Glomerular endothelial cell (primary cell): ENCODE data around the gene TUBGCP2. TPM values are rescaled to one million over a fixed set of nuclear protein-coding genes. Genes with fewer than 3 reads are reported as not detected.

Experiments used
- DNase-seq: peaks from one replicate; pipeline ENCODE4 v3.0.0-alpha.2; 2011; ENCODE audit warnings: low read depth, low spot score; ENCODE audit errors: extremely low read depth
- total RNA-seq: library from RNA; depleted of rRNA; stranded (reverse); fragments of >200 nt; gene quantifications from 2 replicates; pipeline ENCODE4 v1.2.3, GENCODE V29; 2015

Gene TUBGCP2, protein sequence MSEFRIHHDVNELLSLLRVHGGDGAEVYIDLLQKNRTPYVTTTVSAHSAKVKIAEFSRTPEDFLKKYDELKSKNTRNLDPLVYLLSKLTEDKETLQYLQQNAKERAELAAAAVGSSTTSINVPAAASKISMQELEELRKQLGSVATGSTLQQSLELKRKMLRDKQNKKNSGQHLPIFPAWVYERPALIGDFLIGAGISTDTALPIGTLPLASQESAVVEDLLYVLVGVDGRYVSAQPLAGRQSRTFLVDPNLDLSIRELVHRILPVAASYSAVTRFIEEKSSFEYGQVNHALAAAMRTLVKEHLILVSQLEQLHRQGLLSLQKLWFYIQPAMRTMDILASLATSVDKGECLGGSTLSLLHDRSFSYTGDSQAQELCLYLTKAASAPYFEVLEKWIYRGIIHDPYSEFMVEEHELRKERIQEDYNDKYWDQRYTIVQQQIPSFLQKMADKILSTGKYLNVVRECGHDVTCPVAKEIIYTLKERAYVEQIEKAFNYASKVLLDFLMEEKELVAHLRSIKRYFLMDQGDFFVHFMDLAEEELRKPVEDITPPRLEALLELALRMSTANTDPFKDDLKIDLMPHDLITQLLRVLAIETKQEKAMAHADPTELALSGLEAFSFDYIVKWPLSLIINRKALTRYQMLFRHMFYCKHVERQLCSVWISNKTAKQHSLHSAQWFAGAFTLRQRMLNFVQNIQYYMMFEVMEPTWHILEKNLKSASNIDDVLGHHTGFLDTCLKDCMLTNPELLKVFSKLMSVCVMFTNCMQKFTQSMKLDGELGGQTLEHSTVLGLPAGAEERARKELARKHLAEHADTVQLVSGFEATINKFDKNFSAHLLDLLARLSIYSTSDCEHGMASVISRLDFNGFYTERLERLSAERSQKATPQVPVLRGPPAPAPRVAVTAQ
- total RNA-seq: 55.0 and 60.3 TPM in 2 replicates

DNA sequence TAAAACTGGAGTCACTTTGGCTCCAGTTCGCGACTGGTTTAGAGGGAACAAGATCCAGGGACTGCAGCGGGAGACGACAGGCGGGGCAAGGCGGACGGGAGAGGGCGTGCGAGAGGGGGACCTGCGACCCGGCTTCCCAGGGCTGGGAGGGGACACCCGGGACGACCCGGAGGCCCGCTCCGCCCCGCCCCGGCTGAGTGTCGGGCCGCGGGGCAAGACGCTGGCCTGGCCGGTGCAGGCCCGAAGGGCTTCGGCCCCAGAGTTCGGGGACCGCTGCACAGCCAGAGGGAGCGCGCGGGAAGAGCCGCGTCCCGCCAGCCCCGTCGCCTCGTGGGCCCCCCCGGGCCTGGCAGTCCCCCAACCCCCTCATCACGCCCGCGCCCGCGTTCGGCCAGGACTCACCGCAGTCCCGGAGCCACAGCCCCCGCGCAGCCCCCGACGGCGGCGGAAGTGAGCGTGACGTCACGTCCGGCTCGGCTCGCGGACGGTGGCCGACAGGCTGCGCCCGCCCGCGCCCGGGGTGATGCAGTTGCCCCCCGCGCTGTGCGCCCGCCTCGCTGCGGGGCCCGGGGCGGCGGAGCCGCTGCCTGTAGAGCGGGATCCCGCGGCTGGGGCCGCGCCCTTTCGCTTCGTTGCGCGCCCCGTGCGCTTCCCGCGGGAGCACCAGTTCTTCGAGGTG, at the start of gene TUBGCP2, which contains the start of gene ZNF511:
Gene TUBGCP2, minus strand, starts transcription at position 452 of the 679 bp plus-strand sequence. CDS start 5,931 bp downstream, outside the sequence.
Gene ZNF511, plus strand, starts transcription at position 494 of the 679 bp plus-strand sequence. Its CDS starts 30 bp downstream, at position 524.
- DNase-seq: no peak

DNA sequence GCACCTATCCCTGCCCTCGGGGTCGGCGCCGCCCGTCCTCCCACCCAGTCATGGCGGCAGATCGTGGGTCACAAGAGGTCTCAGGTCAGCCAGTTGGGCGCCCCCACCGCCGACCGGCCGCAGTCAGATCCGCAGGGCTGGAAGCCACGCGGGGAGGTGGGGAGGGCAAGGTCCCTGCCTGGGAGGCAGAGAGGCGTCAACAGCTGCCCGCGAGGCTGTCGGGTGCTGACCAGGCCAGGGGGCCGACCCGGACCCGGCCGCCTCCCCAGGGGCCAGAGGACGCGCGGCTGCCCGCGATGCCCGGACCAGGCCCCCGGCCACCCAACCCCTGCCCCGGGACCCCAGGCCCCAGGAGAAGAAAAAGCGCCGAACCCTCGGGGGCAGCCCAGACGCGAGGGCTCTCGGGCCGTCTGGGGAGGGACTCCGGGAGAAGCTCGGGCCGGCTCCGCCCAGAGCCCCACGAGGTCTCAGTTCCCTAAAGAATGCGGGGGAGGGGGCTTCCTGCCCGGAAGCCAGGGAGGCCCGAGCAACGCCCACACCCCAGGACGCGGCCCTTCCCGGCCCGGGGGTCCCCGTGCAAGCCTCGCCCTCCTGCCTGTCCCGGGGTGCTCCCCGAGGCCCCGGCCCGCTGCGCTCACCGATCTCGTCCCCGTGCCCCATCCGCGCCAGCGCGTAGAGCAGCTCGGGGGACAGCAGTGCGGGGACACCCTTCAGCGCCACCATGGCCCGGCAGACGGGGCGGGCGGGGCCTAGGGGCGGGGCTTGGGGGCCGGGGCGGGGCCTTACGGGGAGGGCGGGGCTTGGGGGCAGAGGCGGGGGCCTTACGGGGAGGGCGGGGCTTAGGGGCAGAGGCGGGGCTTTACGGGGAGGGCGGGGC, 48.9 kb upstream of the TUBGCP2 start, which contains the start of gene FUOM:
Gene FUOM, minus strand, starts transcription at position 735 of the 877 bp plus-strand sequence. Its CDS starts 12 bp downstream, at position 723.
- DNase-seq: no peak

DNA sequence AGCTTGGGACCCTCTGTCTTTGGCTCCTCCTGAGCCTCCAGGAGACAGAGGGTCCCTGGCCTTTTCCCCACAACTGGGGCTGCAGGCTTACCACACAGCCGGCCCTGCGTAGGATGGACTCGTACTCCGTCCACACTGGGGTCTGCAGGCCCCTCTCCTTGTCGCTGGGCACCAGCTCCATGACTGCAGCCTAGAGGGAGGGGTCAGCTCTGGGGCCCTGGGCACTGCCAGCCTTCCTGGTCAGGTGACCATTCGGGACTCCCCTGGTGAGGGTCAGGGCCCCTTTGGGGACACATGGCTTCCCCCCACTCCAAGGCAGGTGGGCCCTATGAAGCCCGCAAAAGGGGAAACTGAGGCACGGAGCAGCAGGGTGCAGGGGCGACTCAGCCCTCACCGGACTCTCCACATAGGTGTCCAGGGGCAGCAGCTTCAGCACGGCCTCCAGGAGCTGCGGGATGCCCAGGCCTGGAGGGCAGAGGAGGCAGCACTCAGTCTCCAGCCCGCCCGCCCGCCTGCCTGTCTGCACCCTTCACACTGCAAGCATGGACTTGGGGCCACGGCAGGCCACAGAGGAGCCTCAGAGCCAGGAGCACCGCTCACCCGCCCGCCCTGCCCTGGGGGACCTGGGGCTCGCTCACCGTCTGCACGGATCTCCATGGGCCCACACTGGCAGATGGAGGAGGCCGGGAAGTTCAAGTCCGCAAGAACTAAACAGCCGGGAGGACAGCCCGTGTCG, 48.0 kb upstream of the TUBGCP2 start:
- no peak for DNase-seq

DNA sequence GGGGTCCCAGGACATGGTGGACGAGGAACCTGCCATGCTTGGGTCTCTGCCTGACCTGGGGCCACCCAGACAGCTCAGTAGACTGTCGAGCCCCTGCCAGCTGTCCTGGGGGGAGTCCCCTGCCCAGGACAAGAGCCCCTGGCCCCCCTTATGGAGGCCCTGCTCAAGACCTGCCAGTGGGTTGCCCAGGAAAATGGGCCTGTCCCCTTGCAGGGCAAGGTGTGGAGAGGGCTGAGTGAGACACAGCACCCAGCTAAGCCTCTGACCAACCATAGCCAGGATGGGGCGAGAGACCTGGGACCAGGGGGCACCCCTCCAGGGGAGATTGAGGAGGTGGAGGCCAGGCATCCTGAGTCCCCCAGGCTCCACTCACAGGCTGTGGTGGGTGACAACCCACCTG, 47.3 kb upstream of the TUBGCP2 start:
- no peak for DNase-seq

DNA sequence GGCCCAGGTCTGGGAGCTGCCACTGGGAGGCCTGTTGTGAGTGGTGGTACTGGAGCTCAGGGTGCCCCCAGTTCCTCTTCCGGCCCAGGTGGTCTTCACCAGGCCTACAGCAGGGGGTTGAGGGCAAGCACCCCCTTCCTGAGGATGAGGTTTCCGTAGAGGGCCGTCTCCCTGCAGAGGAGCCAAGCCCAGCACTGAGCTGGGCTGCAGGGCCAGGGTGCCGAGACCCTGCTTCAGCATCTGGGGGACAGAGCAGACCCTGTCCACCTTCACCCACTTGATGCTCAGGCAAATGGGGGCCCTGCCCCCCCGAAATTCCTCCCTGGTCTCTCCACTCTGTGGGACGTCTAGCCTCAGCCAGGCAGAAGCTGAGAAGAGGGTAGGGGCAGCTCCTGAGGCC, 46.6 kb upstream of the TUBGCP2 start:
- DNase-seq: no peak

DNA sequence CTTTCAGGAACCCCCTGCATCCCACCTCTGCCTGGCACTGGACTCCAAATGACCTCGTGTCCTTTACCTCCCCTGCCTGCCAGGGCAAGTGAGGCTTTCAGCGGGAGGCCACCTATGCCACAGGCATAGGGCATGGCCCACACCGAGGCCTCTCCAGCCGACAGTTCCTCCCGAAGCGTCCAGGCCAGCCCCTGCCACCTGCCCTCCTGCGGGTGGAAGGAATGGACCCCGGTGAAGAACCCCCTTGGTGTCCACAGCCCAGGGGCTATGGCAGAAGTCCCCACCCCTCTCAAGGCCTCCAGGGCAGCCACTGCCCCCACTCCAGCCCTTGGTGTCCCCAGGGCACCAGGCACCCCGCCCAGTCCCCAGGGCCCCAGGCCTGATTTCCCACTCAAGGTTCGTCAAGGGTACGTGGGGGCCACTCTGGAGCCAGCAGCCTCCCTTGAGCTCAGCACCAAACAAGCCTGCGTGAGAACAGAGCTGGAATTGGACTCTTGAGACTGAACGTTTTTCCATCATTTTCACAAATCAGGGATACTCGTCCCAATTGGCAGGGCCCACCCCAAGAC, 46.1 kb upstream of the TUBGCP2 start:
- DNase-seq: no peak

DNA sequence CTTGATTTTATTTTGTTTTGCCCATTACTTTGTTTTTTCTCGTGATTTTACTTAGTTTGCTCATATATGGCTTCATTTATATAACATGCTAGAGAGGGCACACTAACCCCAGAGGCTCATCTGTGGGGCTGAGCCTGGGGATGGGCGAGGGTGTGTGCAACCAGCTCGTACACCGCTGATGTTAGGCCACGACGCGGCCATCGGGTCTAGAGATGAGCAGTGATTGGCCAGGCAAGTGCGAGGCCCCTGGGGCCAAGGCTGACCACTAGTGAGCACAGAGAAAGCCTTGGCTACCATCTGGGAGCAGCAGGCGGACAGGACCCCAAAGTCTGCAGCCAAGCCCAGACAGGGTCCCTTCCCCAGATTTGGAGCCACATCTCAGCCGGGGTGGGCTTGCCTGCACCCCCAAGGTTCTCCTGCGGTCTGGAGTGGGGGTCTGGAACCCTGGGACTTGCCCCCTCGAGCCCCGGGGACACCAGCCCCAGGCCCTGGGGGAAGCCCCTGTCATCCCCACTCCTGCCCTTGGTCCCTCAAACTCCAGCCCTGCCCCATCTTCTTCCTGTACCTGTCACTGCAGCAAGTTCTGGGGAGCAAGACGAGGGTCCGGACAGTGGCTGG, 45.4 kb upstream of the TUBGCP2 start:
- DNase-seq: no peak

DNA sequence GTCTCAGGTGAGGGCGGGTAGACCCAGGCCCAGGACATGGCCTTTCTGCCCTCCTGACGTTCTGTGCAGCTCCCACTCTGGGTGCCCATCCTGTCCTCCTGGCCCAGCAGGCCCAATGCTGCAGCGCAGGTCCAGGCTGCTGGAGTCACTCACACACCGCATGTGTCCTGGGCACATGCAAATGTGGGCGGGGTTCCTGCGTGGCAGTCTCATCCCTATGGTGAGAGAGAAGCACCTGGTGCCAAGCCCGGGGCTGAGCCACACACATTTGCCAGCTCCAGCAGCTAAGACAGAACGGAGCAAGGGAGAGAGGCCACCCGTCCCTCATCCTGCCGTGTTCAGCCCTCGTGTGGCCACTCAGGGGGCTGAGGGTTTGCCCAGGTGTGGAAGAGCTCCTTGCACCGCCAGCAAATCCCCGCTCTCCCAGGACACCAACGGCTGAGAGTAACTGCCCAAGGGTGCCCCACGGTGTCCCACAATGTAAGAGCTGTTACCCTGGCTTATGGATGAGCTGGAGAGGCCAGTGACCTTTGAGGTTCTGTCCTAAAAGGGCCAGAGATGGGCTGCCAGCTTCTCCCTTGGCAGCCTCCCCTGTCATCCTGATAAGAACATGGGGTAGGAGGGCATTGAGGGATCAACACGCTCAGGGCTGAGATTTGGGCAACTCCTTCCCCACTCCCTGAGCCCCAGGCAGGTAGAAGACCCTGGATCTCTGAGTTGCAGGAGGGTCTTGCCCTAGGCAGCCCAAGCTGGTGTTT, 44.7 kb upstream of the TUBGCP2 start:
- no peak for DNase-seq

DNA sequence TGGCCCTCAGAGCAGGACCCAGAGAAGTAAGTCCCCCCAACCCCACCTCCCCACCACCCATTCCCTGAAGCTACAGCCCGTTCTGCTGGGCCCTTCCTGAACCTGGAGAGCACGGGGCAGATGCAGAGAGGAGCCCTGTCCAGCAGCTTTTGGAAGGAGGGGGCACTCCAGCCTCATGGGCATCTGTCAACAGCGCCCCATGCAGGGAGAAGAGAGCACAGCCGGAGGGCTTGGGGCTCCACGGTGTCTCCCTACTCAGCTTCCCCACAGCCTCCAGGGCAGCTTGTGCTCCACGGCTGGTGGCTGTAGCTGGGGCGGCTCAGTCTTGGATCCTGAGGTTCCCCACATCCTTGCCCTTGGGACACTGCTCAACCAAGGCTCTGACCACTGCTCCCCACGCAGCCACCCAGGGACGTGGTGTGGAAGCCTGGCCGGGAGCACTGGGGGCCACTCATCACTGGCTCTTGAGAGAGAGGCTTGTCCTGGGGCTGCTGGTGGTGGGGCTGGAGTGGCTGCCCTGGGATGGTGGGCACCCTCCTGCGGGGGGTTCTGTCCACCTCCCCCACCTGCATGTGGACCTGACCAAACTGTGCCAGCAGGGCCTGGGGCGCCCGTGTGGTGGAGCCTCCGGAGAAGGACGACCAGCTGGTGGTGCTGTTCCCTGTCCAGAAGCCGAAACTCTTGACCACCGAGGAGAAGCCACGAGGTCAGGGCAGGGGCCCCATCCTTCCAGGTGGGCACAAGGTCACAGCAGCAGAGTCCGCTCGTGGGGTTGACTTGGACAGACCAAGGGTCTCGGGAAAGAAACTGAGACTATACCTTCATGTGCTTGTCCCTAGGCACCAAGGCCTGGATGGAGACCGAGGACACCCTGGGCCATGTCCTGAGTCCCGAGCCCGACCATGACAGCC, 43.0 kb upstream of the TUBGCP2 start:
- DNase-seq: no peak

DNA sequence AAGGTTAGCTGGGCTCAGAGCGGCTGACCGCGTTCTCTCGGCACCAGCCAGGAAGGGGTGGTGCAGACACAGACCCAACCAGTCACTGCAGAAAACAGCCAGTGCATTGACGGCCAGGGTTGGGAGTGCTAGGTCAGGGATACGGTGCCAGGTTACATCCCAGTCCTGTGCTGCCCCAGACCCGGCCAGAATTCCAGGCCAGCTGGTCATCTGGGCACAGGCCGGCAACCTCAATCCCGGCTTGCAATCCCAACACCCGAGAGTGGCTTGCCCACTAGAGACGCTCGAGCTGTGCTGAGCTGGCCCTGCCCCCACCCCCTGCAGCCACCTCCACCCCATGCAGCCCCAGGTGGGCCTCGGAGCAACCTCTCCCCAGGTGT, 42.3 kb upstream of the TUBGCP2 start:
- DNase-seq: no peak

DNA sequence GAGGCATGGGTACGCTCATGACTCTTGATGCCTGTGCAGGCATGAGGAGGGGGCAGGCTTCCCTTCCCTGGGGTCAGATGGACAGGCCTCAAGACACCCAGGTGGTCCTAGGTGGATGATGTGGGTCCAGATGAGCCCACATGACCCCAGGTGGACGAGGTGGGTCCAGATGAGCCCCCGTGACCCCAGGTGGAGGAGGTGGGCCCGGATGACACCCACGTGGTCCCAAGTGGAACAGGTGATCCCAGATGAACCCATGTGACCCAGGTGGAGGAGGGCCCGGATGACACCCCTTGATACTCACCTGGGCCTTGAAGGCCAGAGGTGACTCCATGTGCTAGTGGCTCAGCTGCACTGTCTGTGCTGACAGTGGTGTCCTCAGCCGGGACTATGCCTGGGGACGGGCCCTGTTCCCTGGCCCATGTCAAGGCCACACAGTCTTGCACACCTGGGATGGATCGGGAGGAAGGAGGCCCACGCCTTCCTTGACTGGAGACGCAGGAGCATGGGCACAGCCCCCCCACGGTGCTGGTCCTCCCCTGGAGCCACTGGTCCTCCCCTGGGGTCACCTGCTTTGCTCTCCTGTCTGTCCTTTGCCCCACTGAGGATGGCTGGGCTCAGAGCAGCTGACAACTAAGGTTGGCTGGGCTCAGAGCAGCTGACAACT, 41.7 kb upstream of the TUBGCP2 start:
- DNase-seq: no peak

DNA sequence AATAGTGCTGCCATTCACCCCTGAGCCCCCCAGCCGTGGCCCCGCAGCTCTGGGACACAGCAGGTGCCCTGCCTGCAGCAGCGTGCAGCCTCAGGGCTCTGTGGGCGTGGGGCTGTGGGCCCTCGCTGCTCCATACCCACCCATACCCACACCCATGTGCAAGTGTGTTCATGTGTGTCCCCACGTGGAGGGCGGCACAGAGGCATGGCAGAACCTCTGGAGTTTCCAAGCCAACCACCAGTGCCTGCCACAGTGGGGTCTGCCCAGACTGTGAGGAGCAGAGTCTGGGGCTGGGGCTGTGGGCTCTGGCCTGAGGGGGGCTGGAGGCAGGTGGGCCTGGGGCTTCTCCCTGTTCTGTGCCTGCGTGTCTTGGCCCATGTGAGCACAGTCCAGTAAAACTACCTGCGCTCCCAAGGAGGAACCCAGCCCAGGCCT, 40.9 kb upstream of the TUBGCP2 start:
- no peak for DNase-seq

DNA sequence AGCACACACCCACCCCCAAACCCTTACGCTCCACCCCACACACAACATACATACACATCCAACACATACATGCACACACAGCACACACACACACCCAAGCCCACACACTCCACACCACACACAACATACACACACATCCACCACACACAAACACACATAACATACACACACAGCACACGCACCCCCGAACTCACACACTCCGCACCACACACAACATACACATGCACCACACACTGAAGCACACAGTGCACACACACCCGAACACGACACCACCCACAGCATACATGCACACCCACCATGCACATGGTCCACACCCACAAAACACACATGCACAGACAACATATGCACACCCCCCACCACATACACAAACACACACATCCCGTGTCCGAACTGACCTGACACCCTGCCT, 40.5 kb upstream of the TUBGCP2 start:
- DNase-seq: no peak

DNA sequence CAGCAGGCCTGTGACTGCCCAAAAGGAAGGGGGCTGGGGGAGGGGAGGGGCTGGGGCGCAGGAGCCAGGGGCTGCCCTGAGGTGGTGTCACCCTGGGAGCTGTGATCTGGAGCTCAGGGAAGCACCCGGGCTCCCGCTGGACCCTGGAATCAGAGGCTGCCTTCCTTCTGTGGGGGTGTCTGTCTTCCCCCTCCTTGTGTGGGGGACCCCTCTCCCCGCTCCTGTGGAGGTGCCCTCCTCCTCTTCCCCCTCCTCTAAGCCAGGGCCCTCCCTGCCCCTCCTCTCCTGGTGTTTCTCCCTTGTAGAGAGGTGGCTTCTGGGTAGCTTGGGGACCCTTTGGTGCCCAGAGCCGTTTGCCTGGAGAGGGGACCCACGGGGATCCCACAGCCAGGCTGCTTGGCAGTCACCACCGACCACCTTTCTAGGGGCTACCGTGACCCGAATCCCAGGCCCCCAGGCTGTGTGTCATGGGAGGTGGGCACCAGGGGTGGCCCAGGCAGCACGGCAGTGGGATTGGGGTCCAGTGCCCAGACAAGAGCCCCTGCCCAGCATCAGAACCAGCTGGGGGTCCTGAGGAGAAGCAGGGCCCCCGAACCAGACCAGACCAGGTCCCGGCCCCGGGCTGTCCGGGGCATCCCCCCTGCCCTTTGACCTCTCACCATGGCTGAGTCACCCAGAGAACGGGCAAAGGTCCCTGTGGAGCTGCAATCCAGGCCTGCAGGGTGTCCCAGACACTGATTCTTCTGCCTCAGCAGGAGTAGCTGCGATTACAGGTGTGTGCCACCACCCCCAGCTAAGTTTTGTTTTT, 39.2 kb upstream of the TUBGCP2 start:
- DNase-seq: no peak

DNA sequence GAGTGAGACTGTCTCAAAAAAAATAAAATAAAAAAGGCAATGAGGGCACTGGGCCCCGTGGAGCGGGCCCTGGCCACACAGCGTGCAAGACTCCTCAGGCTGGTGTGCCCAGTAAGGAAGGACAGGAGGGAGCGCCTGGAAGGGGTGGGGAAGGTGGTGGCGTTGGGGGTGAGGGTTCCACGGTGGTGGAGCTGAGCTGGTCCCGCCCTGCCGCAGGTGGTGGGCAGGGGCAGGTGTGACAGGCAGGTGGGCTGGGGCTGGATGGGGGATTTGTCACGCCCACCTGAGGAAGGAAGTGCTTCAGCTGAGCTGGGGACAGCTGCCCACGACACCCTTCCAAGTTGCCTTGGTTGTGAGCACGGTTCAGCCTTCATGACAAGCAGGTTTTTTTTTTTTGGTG, 37.7 kb upstream of the TUBGCP2 start:
- DNase-seq: no peak
